DND-41 (cell line): ENCODE results near the gene SCN2A.

Experiments
- CTCF ChIP-seq: IDR thresholded peaks from 2 replicates; pipeline ENCODE4 v1.5.1; 2012; ENCODE audit warnings: borderline replicate concordance, low read length, moderate library complexity, mild to moderate bottlenecking; ENCODE audit not compliant: poor library complexity, severe bottlenecking; ENCODE audit errors: extremely low read depth
- EZH2 ChIP-seq: IDR thresholded peaks from 3 replicates; pipeline ENCODE4 v1.6.1; 2012; ENCODE audit warnings: borderline replicate concordance, low read depth, mild to moderate bottlenecking, moderate library complexity, low read length, inconsistent platforms; ENCODE audit not compliant: severe bottlenecking

GRCh38 chr2:165417009-165417408, 177.8 kb downstream of the SCN2A start:
- no peak for TF ChIP-seq CTCF
- no peak for TF ChIP-seq EZH2
